ENCODE measurements around the gene SND1. TPM values are rescaled to one million over a fixed set of nuclear protein-coding genes. Genes with fewer than 3 reads are reported as not detected.

SND1 gene
- polyA plus RNA-seq, 1 donor, result 92.5 TPM

- no peak for DNase-seq
Measured at GRCh38 chr7:127807340-127807739, 155.3 kb downstream of the SND1 start.

- no peak for DNase-seq
Measured at GRCh38 chr7:127807829-127808228, 155.8 kb downstream of the SND1 start.

DNA sequence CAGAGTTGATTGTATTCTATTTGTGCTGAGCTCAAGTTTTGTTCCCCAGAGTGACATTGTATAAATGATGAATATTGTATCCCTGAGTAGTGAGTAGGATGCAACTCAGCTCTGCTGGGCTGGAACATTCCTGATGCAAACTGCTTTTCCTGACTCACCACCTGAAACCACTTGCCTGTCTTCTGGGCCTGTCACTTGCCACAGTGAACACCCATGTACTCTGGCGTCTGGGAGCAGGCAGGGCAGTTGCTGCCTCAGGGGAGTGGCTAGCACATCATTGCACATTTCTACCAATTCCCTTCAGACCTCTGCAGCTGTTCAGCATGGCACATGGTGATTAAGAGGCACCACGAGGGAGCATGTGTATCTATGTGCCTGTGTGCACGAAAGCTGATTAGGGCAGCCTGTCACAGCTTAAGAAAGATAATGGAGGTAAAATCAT lies 157.3 kb downstream of the SND1 start:
- no peak for DNase-seq

GRCh38 chr7:127810113-127810512 lies 158.1 kb downstream of the SND1 start:
- DNase-seq, result no peak

GRCh38 chr7:127810696-127811660 lies 159.0 kb downstream of the SND1 start:
- no peak for DNase-seq

DNA sequence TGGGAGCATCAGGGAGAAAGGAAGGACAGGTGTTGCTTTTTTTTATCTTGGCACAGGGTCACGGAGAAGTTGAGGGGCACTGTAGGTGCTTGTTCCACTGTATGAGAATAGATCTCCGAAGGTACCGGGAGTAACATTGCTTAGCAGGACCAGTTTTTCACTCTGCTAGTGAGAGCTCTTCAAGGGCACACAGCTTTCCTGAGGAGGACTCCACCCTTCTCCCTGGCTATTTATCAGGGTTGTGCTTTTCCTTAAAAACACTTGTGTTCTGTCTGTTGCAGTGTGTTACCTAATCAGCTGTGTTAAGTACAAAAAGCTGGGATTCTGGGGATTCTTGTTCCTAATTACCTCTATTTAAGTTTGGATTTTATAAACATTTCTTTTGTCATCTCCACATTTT lies 160.5 kb downstream of the SND1 start:
- DNase-seq, result no peak

GRCh38 chr7:127813991-127814541 lies 162.1 kb downstream of the SND1 start:
- no peak for DNase-seq

DNA sequence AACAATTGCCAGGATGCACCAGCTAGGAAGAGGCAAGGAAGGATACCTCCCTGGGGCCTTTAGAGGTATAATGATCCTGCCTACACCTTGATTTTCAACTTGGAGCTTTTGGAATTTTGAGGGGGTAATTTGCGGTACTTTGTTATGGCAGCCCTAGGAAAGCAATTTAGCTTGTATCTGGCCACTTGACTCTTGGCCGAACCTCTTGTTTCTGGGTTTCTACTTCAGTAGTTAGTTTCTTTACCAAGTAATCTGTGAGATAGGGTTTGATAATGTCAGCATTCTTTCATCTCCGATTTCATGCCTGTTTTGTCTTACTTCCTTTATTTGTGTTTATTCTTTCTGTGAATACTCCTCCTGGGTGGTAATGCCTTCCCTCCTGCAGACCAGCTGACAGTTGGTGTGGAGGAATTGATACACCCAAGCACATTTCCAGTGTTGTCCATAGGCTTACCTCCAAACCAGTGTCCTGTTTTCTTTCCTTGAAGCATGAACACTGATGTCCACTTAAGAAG lies 163.7 kb downstream of the SND1 start:
- no peak for DNase-seq

DNA sequence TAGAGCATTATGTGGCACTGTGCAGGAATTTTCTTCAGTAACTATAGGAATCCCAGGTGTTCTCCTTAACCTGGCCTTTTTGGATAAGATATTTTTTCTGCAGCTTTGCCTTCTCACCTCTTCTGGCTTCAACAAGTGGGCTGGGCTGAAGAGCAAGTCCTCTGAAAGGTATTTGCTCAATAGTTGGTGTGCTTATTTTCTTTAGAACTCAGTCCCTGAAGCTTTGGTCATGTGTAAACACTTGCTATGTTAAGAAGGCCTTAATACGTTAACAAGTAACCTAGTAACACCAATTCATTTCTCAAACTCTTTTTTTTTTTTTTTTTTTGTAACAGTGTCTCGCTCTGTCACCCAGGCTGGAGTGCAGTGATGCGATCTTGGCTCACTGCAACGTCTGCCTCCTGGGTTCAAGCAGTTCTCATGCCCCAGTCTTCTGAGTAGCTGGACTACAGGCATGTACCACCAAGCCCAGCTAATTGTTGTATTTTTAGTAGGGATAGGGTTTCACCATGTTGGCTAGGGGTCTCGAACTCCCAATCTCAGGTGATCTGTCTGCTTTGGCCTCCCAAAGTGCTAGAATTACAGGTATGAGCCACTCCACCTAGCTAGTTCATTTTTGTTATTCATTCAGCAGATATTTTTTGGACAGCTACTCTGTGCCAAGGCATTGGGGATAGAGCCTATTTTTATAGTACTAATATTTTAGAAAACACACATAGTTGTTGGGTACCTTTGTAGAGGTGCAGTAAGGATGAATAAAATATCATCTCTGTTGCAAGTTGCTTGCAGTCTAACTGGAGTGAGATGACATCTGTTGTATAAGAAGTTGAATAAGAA lies 164.6 kb downstream of the SND1 start:
- DNase-seq, result no peak

- no peak for DNase-seq
Measured at GRCh38 chr7:127817466-127817865, 165.5 kb downstream of the SND1 start.

GRCh38 chr7:127818306-127818705 lies 166.3 kb downstream of the SND1 start:
- no peak for DNase-seq

- DNase-seq, result no peak
Measured at GRCh38 chr7:127819975-127820731, 168.2 kb downstream of the SND1 start.

- DNase-seq, result no peak
Measured at GRCh38 chr7:127820732-127821085, 168.7 kb downstream of the SND1 start.

DNA sequence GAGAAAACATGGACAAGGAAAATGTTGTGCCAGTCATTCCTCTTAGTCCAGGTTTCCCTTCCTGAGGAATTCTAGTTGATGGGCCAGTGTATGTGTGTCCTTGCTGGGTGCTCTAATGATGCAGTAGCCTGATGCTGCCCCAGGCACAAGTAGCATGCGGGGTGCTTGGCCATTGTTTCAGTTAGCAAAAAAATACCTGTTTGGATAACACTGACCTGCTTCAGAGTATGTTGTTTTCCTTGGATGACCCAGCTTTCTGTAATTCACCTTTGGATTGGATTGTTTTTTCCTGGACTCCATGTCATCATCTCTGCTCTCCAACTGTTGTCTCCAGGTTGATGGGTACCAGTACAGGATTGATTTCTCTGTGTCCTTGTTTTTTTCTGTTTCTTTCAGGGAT lies 169.2 kb downstream of the SND1 start:
- DNase-seq, result no peak

GRCh38 chr7:127822822-127823508 lies 171.0 kb downstream of the SND1 start:
- no peak for DNase-seq

DNA sequence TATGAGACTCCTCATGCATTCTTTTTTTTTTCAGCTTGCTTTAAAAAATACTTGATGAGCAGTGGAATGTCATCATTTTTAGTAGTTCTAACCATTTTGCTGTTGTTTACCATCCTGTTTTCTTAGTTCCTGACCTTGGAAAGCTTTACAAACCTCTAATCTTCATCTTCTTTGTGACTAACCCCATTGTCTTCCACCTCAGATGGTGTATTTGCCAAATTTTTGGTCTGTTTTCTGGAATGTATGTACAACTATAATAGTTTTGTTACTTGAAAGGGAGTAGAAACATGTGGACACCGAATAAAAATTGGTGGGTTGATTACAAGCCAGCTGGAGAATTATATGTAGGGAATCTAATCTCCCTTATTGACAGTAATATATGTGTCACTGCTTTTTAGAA lies 172.7 kb downstream of the SND1 start:
- no peak for DNase-seq

DNA sequence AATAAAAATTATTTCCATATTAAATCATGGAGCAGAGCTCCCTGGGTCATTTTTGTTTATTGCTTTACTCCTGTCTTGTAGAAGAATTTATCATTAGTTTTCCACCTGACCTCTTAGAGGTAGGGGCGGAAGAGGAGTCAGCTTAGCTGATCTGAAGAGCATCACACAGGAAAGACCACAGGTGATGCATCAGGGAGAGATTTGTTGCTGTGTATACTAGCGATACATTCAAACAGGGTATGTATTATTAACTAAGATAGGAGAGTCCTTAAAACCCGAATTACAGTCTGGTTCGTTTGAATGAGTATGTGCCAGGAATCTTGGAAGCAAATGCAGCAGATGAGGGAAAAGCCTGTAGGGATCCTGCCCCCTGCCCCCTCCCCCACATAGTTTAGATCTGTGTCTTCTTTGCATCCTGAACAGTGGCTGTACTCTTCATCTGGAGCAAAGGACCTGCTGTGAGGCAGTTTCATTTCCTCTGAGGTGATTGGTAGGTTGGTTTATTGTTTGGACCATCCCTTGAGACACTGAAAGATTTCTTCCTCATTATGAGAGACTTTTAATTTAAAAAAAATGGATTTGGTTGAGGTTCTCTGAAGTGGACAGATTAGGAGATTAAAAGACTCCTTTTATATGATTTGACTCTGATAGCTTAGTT lies 177.0 kb downstream of the SND1 start:
- DNase-seq, result no peak

DNA sequence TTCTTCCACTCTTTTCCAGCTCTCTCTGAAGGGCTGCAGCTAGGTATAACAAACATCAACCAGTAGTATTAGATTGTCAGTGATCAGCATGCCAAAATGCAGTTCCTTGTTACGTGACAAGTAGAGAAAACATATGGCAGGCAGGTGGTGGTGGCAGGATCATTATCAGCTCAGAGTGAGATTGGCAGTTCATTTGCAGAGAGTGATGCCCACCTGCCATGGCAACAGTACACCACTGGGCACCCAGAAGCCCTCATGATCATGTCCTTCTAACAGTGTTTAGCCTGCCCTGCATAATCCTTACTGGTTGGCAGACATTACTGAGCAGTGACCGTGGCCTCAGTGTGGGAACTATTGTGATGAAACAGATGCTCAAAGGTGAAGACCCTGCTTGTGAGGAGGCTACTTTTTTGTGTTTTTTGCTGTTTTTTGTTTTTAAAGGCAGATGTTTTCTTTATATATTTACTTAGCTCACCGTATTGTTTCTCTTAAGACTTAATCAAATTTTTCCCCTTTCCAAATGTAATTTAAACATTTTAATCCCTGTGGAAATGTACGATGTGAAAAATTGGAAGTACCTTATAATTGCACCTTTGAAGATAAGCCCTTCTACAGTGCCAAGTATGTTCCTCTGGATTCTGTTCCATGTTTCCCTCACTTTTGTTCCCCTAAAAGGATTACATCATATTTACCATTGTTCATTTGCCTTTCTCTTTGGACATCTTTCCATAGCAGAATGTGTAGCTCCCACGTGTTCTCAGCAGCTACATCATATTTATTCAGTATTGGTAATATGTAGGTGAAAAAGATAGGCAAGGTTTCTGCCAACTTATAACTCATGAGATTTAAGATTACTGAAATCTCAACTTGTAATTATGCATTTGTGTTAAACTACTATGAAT lies 179.6 kb downstream of the SND1 start:
- DNase-seq, result no peak

DNA sequence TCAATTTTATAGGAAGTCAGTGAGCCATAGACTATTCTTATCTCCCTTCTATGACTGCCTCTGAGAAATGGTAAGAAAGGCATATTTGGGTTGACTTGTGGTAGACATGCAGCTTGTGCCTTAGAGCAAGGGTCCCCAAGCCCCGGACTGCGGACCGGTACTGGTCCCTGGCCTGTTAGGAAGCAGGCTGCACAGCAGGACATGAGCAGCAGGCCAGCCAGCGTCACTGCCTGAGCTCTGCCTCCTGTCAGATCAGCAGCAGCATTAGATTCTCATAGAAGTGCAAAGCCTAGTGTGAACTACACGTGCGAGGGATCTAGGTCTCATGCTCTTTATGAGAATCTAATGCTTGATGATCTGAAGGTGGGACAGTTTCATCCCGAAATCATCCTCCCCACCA lies 180.6 kb downstream of the SND1 start:
- no peak for DNase-seq

GRCh38 chr7:127833641-127834040 lies 181.6 kb downstream of the SND1 start:
- no peak for DNase-seq

Measured in hindlimb muscle (tissue), 1 donor.